Measurements from ENCODE around the gene THYN1.
A peak's percentile ranks its signal among the peaks of the same experiment; 100 is the strongest.
"Not testable (repeated sequence)": the region's sequence is repeated elsewhere in the genome, so short reads cannot be mapped to it uniquely, and the experiment has no call there.

Gene THYN1

GRCh38 chr11:134273317-134273712 lies 20.2 kb upstream of the THYN1 start:
- no peak for DNase-seq

GRCh38 chr11:134272381-134273316 lies 19.5 kb upstream of the THYN1 start:
- DNase-seq, result no peak

- DNase-seq, result no peak
These were observed 18.8 kb upstream of the THYN1 start for GRCh38 chr11:134271978-134272377.

- DNase-seq, result no peak
These were observed 17.1 kb upstream of the THYN1 start for GRCh38 chr11:134270250-134270714.

- DNase-seq, result no peak
These were observed 14.8 kb upstream of the THYN1 start for GRCh38 chr11:134267966-134268365.

GRCh38 chr11:134267461-134267860 lies 14.3 kb upstream of the THYN1 start:
- DNase-seq, result no peak

GRCh38 chr11:134266841-134267251 lies 13.7 kb upstream of the THYN1 start:
- no peak for DNase-seq

GRCh38 chr11:134266440-134266839 lies 13.3 kb upstream of the THYN1 start:
- no peak for DNase-seq

- DNase-seq, result no peak
These were observed 12.0 kb upstream of the THYN1 start for GRCh38 chr11:134264966-134265764.

- DNase-seq, result no peak
These were observed 8.7 kb upstream of the THYN1 start for GRCh38 chr11:134261626-134262488.

GRCh38 chr11:134260983-134261382 lies 7.8 kb upstream of the THYN1 start:
- no peak for DNase-seq

GRCh38 chr11:134260503-134260902 lies 7.4 kb upstream of the THYN1 start:
- DNase-seq, result no peak

GRCh38 chr11:134258577-134258976 lies 5.4 kb upstream of the THYN1 start:
- DNase-seq, result no peak

- no peak for DNase-seq
These were observed 3.9 kb upstream of the THYN1 start for GRCh38 chr11:134257101-134257500.

- DNase-seq, result not testable (repeated sequence)
These were observed 2.0 kb upstream of the THYN1 start for GRCh38 chr11:134255184-134255561.

- no peak for DNase-seq
These were observed 1.5 kb upstream of the THYN1 start for GRCh38 chr11:134254433-134255183.

GRCh38 chr11:134252346-134253187 lies 585 bp downstream of the THYN1 start:
- DNase-seq, result peak; percentile 58

- no peak for DNase-seq
These were observed 2.5 kb downstream of the THYN1 start for GRCh38 chr11:134250675-134251074.

- no peak for DNase-seq
These were observed 2.9 kb downstream of the THYN1 start for GRCh38 chr11:134250246-134250645.

- no peak for DNase-seq
These were observed 4.2 kb downstream of the THYN1 start for GRCh38 chr11:134248910-134249480.

GRCh38 chr11:134246678-134247077 lies 6.5 kb downstream of the THYN1 start:
- DNase-seq, result no peak
